ENCODE results near the gene HES6.

The HES6 gene

GRCh38 chr2:238255151-238255551 lies 15.3 kb upstream of the HES6 start:
- Histone ChIP-seq H2AFZ (ENCODE audit: low read length) (no peak overlapping the region), H3K27me3 (ENCODE audit: insufficient read depth, low read length) (no peaks in the 10 kb centered on the region), H3K9me3 (ENCODE audit: low read length) (no peaks in the 10 kb centered on the region), H3K27ac (ENCODE audit: low read depth, low read length, poor library complexity, severe bottlenecking) (no peak overlapping the region), H4K20me1 (ENCODE audit: insufficient read depth, low read length) (no peaks in the 10 kb centered on the region), H3K79me2 (ENCODE audit: insufficient read depth, low read length) (no peaks in the 10 kb centered on the region), H3F3A (ENCODE audit: insufficient read depth, low read length) (no peaks in the 10 kb centered on the region), H3K9me2 (ENCODE audit: low read depth, low read length) (no peaks in the 10 kb centered on the region), H3K4me1 (ENCODE audit: insufficient read depth, low read length, severe bottlenecking) (no peaks in the 10 kb centered on the region), H3K9ac (ENCODE audit: low read length) (no peak overlapping the region), H3K4me3 (ENCODE audit: low read depth, low read length, poor library complexity, severe bottlenecking) (no peak overlapping the region), H3K36me3 (ENCODE audit: insufficient read depth, low read length) (peaks cover 33% of the 10 kb centered on the region; the same call in 1 of the 2 replicates), H3K4me2 (ENCODE audit: low read length) (no peak overlapping the region)
- TF ChIP-seq EZH2 (IDR thresholded peaks at IDR 0.05; ENCODE audit: borderline replicate concordance, low read length) (no peak), CTCF (IDR thresholded peaks at IDR 0.05; ENCODE audit: low read length) (no peak)

GRCh38 chr2:238254095-238254723 lies 14.4 kb upstream of the HES6 start:
- Histone ChIP-seq H3K27ac (ENCODE audit: low read depth, low read length, poor library complexity, severe bottlenecking) (no peak overlapping the region), H3K9ac (ENCODE audit: low read length) (no peak overlapping the region), H3K4me3 (ENCODE audit: low read depth, low read length, poor library complexity, severe bottlenecking) (no peak overlapping the region), H3K36me3 (ENCODE audit: insufficient read depth, low read length) (peaks cover 33% of the 10 kb centered on the region; the same call in 1 of the 2 replicates), H3K27me3 (ENCODE audit: insufficient read depth, low read length) (no peaks in the 10 kb centered on the region), H3K9me2 (ENCODE audit: low read depth, low read length) (no peaks in the 10 kb centered on the region), H3K79me2 (ENCODE audit: insufficient read depth, low read length) (no peaks in the 10 kb centered on the region), H3F3A (ENCODE audit: insufficient read depth, low read length) (no peaks in the 10 kb centered on the region), H3K9me3 (ENCODE audit: low read length) (no peaks in the 10 kb centered on the region), H2AFZ (ENCODE audit: low read length) (no peak overlapping the region), H3K4me2 (ENCODE audit: low read length) (no peak overlapping the region), H3K4me1 (ENCODE audit: insufficient read depth, low read length, severe bottlenecking) (no peaks in the 10 kb centered on the region), H4K20me1 (ENCODE audit: insufficient read depth, low read length) (no peaks in the 10 kb centered on the region)
- TF ChIP-seq CTCF (IDR thresholded peaks at IDR 0.05; ENCODE audit: low read length), result no peak
- no peak for TF ChIP-seq EZH2 (IDR thresholded peaks at IDR 0.05; ENCODE audit: borderline replicate concordance, low read length)

GRCh38 chr2:238252766-238253630 lies 13.2 kb upstream of the HES6 start:
- Histone ChIP-seq H3K9ac (ENCODE audit: low read length) (no peak overlapping the region), H3K9me3 (ENCODE audit: low read length) (no peaks in the 10 kb centered on the region), H4K20me1 (ENCODE audit: insufficient read depth, low read length) (no peaks in the 10 kb centered on the region)

More at GRCh38 chr2:238252766-238253630, 13.2 kb upstream of the HES6 start:
- Histone ChIP-seq H3K4me3 (ENCODE audit: low read depth, low read length, poor library complexity, severe bottlenecking) (no peak overlapping the region), H3F3A (ENCODE audit: insufficient read depth, low read length) (no peaks in the 10 kb centered on the region), H3K9me2 (ENCODE audit: low read depth, low read length) (no peaks in the 10 kb centered on the region), H3K4me2 (ENCODE audit: low read length) (no peak overlapping the region), H3K27me3 (ENCODE audit: insufficient read depth, low read length) (no peaks in the 10 kb centered on the region), H3K79me2 (ENCODE audit: insufficient read depth, low read length) (no peaks in the 10 kb centered on the region), H3K27ac (ENCODE audit: low read depth, low read length, poor library complexity, severe bottlenecking) (no peak overlapping the region), H2AFZ (ENCODE audit: low read length) (no peak overlapping the region), H3K36me3 (ENCODE audit: insufficient read depth, low read length) (peaks cover 29% of the 10 kb centered on the region; the same call in 1 of the 2 replicates), H3K4me1 (ENCODE audit: insufficient read depth, low read length, severe bottlenecking) (no peaks in the 10 kb centered on the region)
- TF ChIP-seq CTCF (IDR thresholded peaks at IDR 0.05; ENCODE audit: low read length), result no peak
- TF ChIP-seq EZH2 (IDR thresholded peaks at IDR 0.05; ENCODE audit: borderline replicate concordance, low read length), result no peak

Data from OCI-LY1 (cell line).